ENCODE measurements around the gene C2CD2. TPM values are rescaled to one million over a fixed set of nuclear protein-coding genes. Genes with fewer than 3 reads are reported as not detected.

The C2CD2 gene
- total RNA-seq, 4 donors from 2014 or later, result 3.0 to 15.7 (median 7.4) TPM

- Histone ChIP-seq H3K4me3 (no peak overlapping the region), H3K36me3 (no peaks in the 10 kb centered on the region), H3K27me3 (peaks cover 5% of the 10 kb centered on the region), H3K27ac (peak overlapping the region in 1 of 4 donors; percentile 72), H3K9me3 (no peaks in the 10 kb centered on the region), H3K4me1 (peaks cover 0 to 17% (median 8%) of the 10 kb centered on the region in 4 donors)
- no peak for DNase-seq
- WGBS, 2 donors (ENCODE audit: low coverage in 1 of 2), result 60 to 87% methylated on average over 1 to 11 of the region's 16 CpGs
- intact Hi-C loops (cut with DNase I; ENCODE audit: low total_unique reads) (loop anchor here (10.0 kb wide), 1 partner anchor 46 kb away; no protein-coding TSS in a partner anchor), in situ Hi-C loops (cut with MboI; ENCODE audit: low pct_ligation_motif_present in 1 of 4, low pct_unique_long_range_greater_than_20kb in 1 of 4, low sequenced_read_pairs in 3 of 4) (no loop called here)
- TF ChIP-seq CTCF (IDR thresholded peaks at IDR 0.05) (no peak), EP300 (IDR thresholded peaks at IDR 0.05; ENCODE audit: low read depth) (no peak), POLR2A (IDR thresholded peaks at IDR 0.05) (no peak), POLR2AphosphoS5 (IDR thresholded peaks at IDR 0.05) (no peak)
Measured at GRCh38 chr21:41958886-41959563, 5.2 kb upstream of the C2CD2 start.

GRCh38 chr21:41957991-41958766, 4.4 kb upstream of the C2CD2 start:
- in situ Hi-C loops (cut with MboI; ENCODE audit: low pct_ligation_motif_present in 1 of 4, low pct_unique_long_range_greater_than_20kb in 1 of 4, low sequenced_read_pairs in 3 of 4), result no loop called here
- Histone ChIP-seq H3K4me3 (no peak overlapping the region), H3K9me3 (no peaks in the 10 kb centered on the region), H3K27ac (peak overlapping the region; percentile 46 to 72 (median 58)), H3K36me3 (no peaks in the 10 kb centered on the region), H3K27me3 (peaks cover 5% of the 10 kb centered on the region), H3K4me1 (peaks cover 0 to 17% (median 9%) of the 10 kb centered on the region in 4 donors)
- TF ChIP-seq EP300 (IDR thresholded peaks at IDR 0.05; ENCODE audit: low read depth) (no peak), POLR2A (IDR thresholded peaks at IDR 0.05) (no peak), POLR2AphosphoS5 (IDR thresholded peaks at IDR 0.05) (peak in 2 of 3 donors; percentile 25 to 52), CTCF (IDR thresholded peaks at IDR 0.05) (peak in 4 of 5 experiments; percentile 20 to 27 (median 23))
- WGBS, 2 donors (ENCODE audit: low coverage in 1 of 2), result 50% methylated on average over 24 of the region's 24 CpGs; no CpG with 5 or more reads in 1 of the 2 donors
- intact Hi-C loops (cut with DNase I; ENCODE audit: low total_unique reads), result loop anchor here (10.0 kb wide), 1 partner anchor 47 kb away; no protein-coding TSS in a partner anchor
- peak; percentile 61 for DNase-seq

GRCh38 chr21:41956926-41957729, 3.3 kb upstream of the C2CD2 start:
- H3K36me3 ChIP-seq, result no peaks in the 10 kb centered on the region
- intact Hi-C loops (cut with DNase I; ENCODE audit: low total_unique reads), result loop anchor here (10.0 kb wide), 1 partner anchor 48 kb away; no protein-coding TSS in a partner anchor

More at GRCh38 chr21:41956926-41957729, 3.3 kb upstream of the C2CD2 start:
- in situ Hi-C loops (cut with MboI; ENCODE audit: low pct_ligation_motif_present in 1 of 4, low pct_unique_long_range_greater_than_20kb in 1 of 4, low sequenced_read_pairs in 3 of 4), result no loop called here
- no peak overlapping the region for H3K4me3 ChIP-seq
- no peaks in the 10 kb centered on the region for H3K27me3 ChIP-seq
- 65 to 75% methylated on average over 3 to 9 of the region's 9 CpGs for WGBS, 2 donors (ENCODE audit: low coverage in 1 of 2)
- TF ChIP-seq POLR2A (IDR thresholded peaks at IDR 0.05) (no peak), EP300 (IDR thresholded peaks at IDR 0.05; ENCODE audit: low read depth) (no peak), POLR2AphosphoS5 (IDR thresholded peaks at IDR 0.05) (no peak), CTCF (IDR thresholded peaks at IDR 0.05) (no peak)
- no peaks in the 10 kb centered on the region for H3K9me3 ChIP-seq
- peaks cover 0 to 25% (median 17%) of the 10 kb centered on the region in 4 donors for H3K4me1 ChIP-seq
- no peak for DNase-seq
- peak overlapping the region; percentile 46 to 72 (median 58) for H3K27ac ChIP-seq

All from transverse colon (tissue), 4 donors.